PFSK-1 (cell line): ENCODE results near the gene MAN2B2.

Experiments used
- FOXP2 ChIP-seq: optimal IDR thresholded peaks from 2 replicates; pipeline ENCODE3; 2011; ENCODE audit warnings: borderline replicate concordance, control low read depth, inconsistent platforms; ENCODE audit not compliant: insufficient read depth; ENCODE audit errors: extremely low read length, extremely low read depth
- POLR2AphosphoS5 ChIP-seq: IDR thresholded peaks from 2 replicates; pipeline ENCODE4 v1.6.1; 2012; ENCODE audit warnings: low read depth, mild to moderate bottlenecking, control low read depth, low read length, moderate library complexity
- REST ChIP-seq, 2 experiments: IDR thresholded peaks; 2 replicates each; pipeline versions ENCODE4 v1.6.1 to v1.8.0; 2011 to 2012; ENCODE audit warnings: low read depth in 2 of 2, low read length in 2 of 2, control low read depth in 1 of 2, inconsistent platforms in 1 of 2, mild to moderate bottlenecking in 1 of 2, moderate library complexity in 1 of 2; ENCODE audit not compliant: insufficient read depth in 1 of 2
- SIN3A ChIP-seq: IDR thresholded peaks from 2 replicates; pipeline ENCODE4 v1.6.1; 2012; ENCODE audit warnings: mild to moderate bottlenecking, low read length, moderate library complexity, borderline replicate concordance; ENCODE audit not compliant: insufficient read depth
- TAF1 ChIP-seq: IDR thresholded peaks from 2 replicates; pipeline ENCODE4 v1.6.1; 2012; ENCODE audit warnings: low read length, control low read depth, borderline replicate concordance; ENCODE audit not compliant: insufficient read depth

MAN2B2 gene

GRCh38 chr4:6591313-6591712, 16.3 kb downstream of the MAN2B2 start:
- TF ChIP-seq TAF1, result no peak
- TF ChIP-seq FOXP2, result no peak
- no peak for TF ChIP-seq REST (IDR thresholded peaks at IDR 0.05; ENCODE audit: insufficient read depth in 1 of 2, low read depth in 2 of 2, low read length in 2 of 2)
- TF ChIP-seq SIN3A, result no peak
- TF ChIP-seq POLR2AphosphoS5, result no peak

- no peak for TF ChIP-seq SIN3A
Observed at GRCh38 chr4:6591781-6592180, 16.8 kb downstream of the MAN2B2 start.

GRCh38 chr4:6592804-6593563, 18.0 kb downstream of the MAN2B2 start:
- no peak for TF ChIP-seq FOXP2

- TF ChIP-seq REST (IDR thresholded peaks at IDR 0.05; ENCODE audit: insufficient read depth in 1 of 2, low read depth in 2 of 2, low read length in 2 of 2) (no peak), POLR2AphosphoS5 (no peak), SIN3A (no peak), TAF1 (no peak), FOXP2 (no peak)
Observed at GRCh38 chr4:6594341-6594740, 19.4 kb downstream of the MAN2B2 start.

- no peak for TF ChIP-seq TAF1
- no peak for TF ChIP-seq FOXP2
- TF ChIP-seq POLR2AphosphoS5, result no peak
- no peak for TF ChIP-seq REST (IDR thresholded peaks at IDR 0.05; ENCODE audit: insufficient read depth in 1 of 2, low read depth in 2 of 2, low read length in 2 of 2)
- no peak for TF ChIP-seq SIN3A
Observed at GRCh38 chr4:6594826-6595355, 19.9 kb downstream of the MAN2B2 start.

- TF ChIP-seq POLR2AphosphoS5, result no peak
- TF ChIP-seq FOXP2, result no peak
- TF ChIP-seq REST (IDR thresholded peaks at IDR 0.05; ENCODE audit: insufficient read depth in 1 of 2, low read depth in 2 of 2, low read length in 2 of 2), result no peak
- no peak for TF ChIP-seq TAF1
- no peak for TF ChIP-seq SIN3A
Observed at GRCh38 chr4:6595897-6596537, 21.0 kb downstream of the MAN2B2 start.
